NB4 (cell line): ENCODE results near the gene CAMKMT.

Experiments used
- TF ChIP-seq, protein P1 (sequence below): IDR thresholded peaks from 2 replicates; pipeline ENCODE4 v1.6.1; 2011; ENCODE audit warnings: low read depth, low read length
- TF ChIP-seq, protein P2 (sequence below): IDR thresholded peaks from one replicate; pipeline ENCODE4 v1.5.1; 2012; ENCODE audit warnings: low read depth, low read length

DNA sequence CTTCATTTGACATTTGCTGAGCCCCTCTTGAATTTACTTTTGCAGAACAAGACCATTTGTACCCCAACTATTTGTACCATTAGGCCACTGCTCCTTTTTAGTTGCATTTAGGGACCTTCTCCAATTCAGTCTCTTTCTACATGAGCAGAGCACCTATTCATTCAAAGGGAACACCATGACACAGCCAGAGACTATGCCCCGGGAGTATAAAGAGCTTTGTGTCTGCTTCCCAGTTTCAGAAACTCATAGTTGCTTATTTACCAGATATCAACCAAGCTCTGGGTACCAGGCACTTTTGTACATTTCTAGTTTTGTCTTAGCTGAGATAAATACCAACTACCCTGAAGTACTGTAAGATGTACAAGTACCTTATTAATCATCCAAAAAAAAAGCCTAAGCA lies 310.7 kb downstream of the CAMKMT start:
- TF ChIP-seq, protein P1, sequence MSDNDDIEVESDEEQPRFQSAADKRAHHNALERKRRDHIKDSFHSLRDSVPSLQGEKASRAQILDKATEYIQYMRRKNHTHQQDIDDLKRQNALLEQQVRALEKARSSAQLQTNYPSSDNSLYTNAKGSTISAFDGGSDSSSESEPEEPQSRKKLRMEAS: no peak
- TF ChIP-seq, protein P2, sequence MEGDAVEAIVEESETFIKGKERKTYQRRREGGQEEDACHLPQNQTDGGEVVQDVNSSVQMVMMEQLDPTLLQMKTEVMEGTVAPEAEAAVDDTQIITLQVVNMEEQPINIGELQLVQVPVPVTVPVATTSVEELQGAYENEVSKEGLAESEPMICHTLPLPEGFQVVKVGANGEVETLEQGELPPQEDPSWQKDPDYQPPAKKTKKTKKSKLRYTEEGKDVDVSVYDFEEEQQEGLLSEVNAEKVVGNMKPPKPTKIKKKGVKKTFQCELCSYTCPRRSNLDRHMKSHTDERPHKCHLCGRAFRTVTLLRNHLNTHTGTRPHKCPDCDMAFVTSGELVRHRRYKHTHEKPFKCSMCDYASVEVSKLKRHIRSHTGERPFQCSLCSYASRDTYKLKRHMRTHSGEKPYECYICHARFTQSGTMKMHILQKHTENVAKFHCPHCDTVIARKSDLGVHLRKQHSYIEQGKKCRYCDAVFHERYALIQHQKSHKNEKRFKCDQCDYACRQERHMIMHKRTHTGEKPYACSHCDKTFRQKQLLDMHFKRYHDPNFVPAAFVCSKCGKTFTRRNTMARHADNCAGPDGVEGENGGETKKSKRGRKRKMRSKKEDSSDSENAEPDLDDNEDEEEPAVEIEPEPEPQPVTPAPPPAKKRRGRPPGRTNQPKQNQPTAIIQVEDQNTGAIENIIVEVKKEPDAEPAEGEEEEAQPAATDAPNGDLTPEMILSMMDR: no peak
